ENCODE data around the gene CEP41.

The CEP41 gene

GRCh38 chr7:130345725-130346124 is 95.1 kb downstream of the CEP41 start:
- Histone ChIP-seq H3K4me3 (ENCODE audit: low read depth, low read length) (no peak overlapping the region), H3K9me3 (ENCODE audit: severe bottlenecking) (no peaks in the 10 kb centered on the region)

GRCh38 chr7:130345136-130345535 is 95.7 kb downstream of the CEP41 start:
- no peak overlapping the region for H3K4me3 ChIP-seq (ENCODE audit: low read depth, low read length)
- H3K27ac ChIP-seq: no peak overlapping the region
- H3K9me3 ChIP-seq (ENCODE audit: severe bottlenecking): no peaks in the 10 kb centered on the region
- H3K27me3 ChIP-seq (ENCODE audit: insufficient read depth, low read depth, severe bottlenecking): no peaks in the 10 kb centered on the region
- no peak for TF ChIP-seq CTCF (IDR thresholded peaks at IDR 0.05; ENCODE audit: low read depth, low read length)
- no peaks in the 10 kb centered on the region for H3K36me3 ChIP-seq
- no peak for DNase-seq

More at GRCh38 chr7:130345725-130346124, 95.1 kb downstream of the CEP41 start:
- no peak for DNase-seq
- no peak overlapping the region for H3K27ac ChIP-seq
- no peaks in the 10 kb centered on the region for H3K27me3 ChIP-seq (ENCODE audit: insufficient read depth, low read depth, severe bottlenecking)
- no peaks in the 10 kb centered on the region for H3K36me3 ChIP-seq
- no peak for TF ChIP-seq CTCF (IDR thresholded peaks at IDR 0.05; ENCODE audit: low read depth, low read length)

- Histone ChIP-seq H3K27me3 (ENCODE audit: insufficient read depth, low read depth, severe bottlenecking) (no peaks in the 10 kb centered on the region), H3K36me3 (no peaks in the 10 kb centered on the region), H3K27ac (no peak within 1 kb of the TSS), H3K4me3 (ENCODE audit: low read depth, low read length) (no peak within 1 kb of the TSS), H3K9me3 (ENCODE audit: severe bottlenecking) (no peaks in the 10 kb centered on the region)
- no peak for DNase-seq
- TF ChIP-seq CTCF (IDR thresholded peaks at IDR 0.05; ENCODE audit: low read depth, low read length): no peak
These were observed 96.4 kb downstream of the CEP41 start, which contains the start of gene CPA5 for GRCh38 chr7:130344271-130344866. Gene CPA5, plus strand, starts transcription at chr7:130344816. Its CDS starts 1,670 bp downstream, at chr7:130346486.
